Measurements from ENCODE around the gene RCN1. TPM values are rescaled to one million over a fixed set of nuclear protein-coding genes. Genes with fewer than 3 reads are reported as not detected.
"Not testable (repeated sequence)": the region's sequence is repeated elsewhere in the genome, so short reads cannot be mapped to it uniquely, and the experiment has no call there.

The RCN1 gene
- 97.8 TPM for total RNA-seq

GRCh38 chr11:32090545-32091370 lies at the start of gene RCN1:
Gene RCN1 (plus strand): TSS chr11:32091074. CDS start chr11:32091197, 123 bp downstream.
- DNase-seq = peak; percentile 94

GRCh38 chr11:32043737-32044136 lies 47.1 kb upstream of the RCN1 start:
- peak; percentile 2 for DNase-seq

GRCh38 chr11:32044158-32044863 lies 46.6 kb upstream of the RCN1 start:
- DNase-seq = peak; percentile 70

- DNase-seq = no peak
Measured at GRCh38 chr11:32045456-32045855, 45.4 kb upstream of the RCN1 start.

GRCh38 chr11:32050264-32050663 lies 40.6 kb upstream of the RCN1 start:
- DNase-seq = no peak

GRCh38 chr11:32052215-32052614 lies 38.7 kb upstream of the RCN1 start:
- DNase-seq = peak; percentile 83

GRCh38 chr11:32053151-32053888 lies 37.6 kb upstream of the RCN1 start:
- DNase-seq = no peak

- DNase-seq = no peak
Measured at GRCh38 chr11:32055861-32056260, 35.0 kb upstream of the RCN1 start.

GRCh38 chr11:32056438-32056837 lies 34.4 kb upstream of the RCN1 start:
- DNase-seq = no peak

- no peak for DNase-seq
Measured at GRCh38 chr11:32059686-32060462, 31.0 kb upstream of the RCN1 start.

- no peak for DNase-seq
Measured at GRCh38 chr11:32062540-32062939, 28.3 kb upstream of the RCN1 start.

- not testable (repeated sequence) for DNase-seq
Measured at GRCh38 chr11:32063031-32063430, 27.8 kb upstream of the RCN1 start.

- DNase-seq = no peak
Measured at GRCh38 chr11:32065865-32066629, 24.8 kb upstream of the RCN1 start.

GRCh38 chr11:32068134-32068870 lies 22.6 kb upstream of the RCN1 start:
- no peak for DNase-seq

GRCh38 chr11:32069361-32070058 lies 21.4 kb upstream of the RCN1 start:
- no peak for DNase-seq

GRCh38 chr11:32070692-32071091 lies 20.2 kb upstream of the RCN1 start:
- no peak for DNase-seq

GRCh38 chr11:32071811-32072210 lies 19.1 kb upstream of the RCN1 start:
- DNase-seq = no peak

GRCh38 chr11:32072872-32073643 lies 17.8 kb upstream of the RCN1 start:
- DNase-seq = no peak

GRCh38 chr11:32073644-32074026 lies 17.2 kb upstream of the RCN1 start:
- no peak for DNase-seq
